Caco-2 (cell line): Measurements from ENCODE around the gene OTX2. TPM values are rescaled to one million over a fixed set of nuclear protein-coding genes. Genes with fewer than 3 reads are reported as not detected.
A peak's percentile ranks its signal among the peaks of the same experiment; 100 is the strongest.

Experiments
- BruUV-seq: library from RNA; stranded (reverse); fragments of 400-500 nt; replicated peaks from 2 replicates; lab custom pipeline; 2021; lab: Mats Ljungman, UMichigan
- CTCF ChIA-PET: fragments of 300-600 bp; sonication (Branson Sonifier 250); formaldehyde crosslinking; loops from one replicate; lab custom pipeline; 2022; ENCODE audit warnings: antibody characterized with exemption; lab: Charles Lee
- POLR2A ChIA-PET: fragments of 300-600 bp; sonication (Branson Sonifier 250); formaldehyde crosslinking; loops from one replicate; lab custom pipeline; 2022; ENCODE audit warnings: antibody characterized with exemption; lab: Charles Lee
- DNase-seq, 2 experiments: peaks; one replicate each; pipeline versions ENCODE4 v3.0.0 to v3.0.0-alpha.2; 2020 to 2022
- H3K27me3 ChIP-seq: replicated peaks from 2 replicates; pipeline ENCODE4 v1.6.0; 2011; ENCODE audit warnings: low read length; ENCODE audit not compliant: control insufficient read depth, insufficient read depth
- H3K36me3 ChIP-seq: 2 replicates; pipeline ENCODE4 v1.5.1; 2011; ENCODE audit warnings: low read length; ENCODE audit not compliant: control insufficient read depth, insufficient read depth
- H3K4me1 ChIP-seq: fragments of 250-450 bp; sonication (Bioruptor Pico); 2 replicates; pipeline ENCODE4 v1.5.1; 2020; ENCODE audit warnings: mild to moderate bottlenecking
- H3K4me3 ChIP-seq: 2 replicates; pipeline ENCODE4 v1.5.1; 2011; ENCODE audit warnings: low read depth, mild to moderate bottlenecking, control low read depth, low read length
- H3K9me3 ChIP-seq: fragments of 250-450 bp; sonication (Bioruptor Pico); 2 replicates; pipeline ENCODE4 v1.5.1; 2020; ENCODE audit warnings: mild to moderate bottlenecking, moderate library complexity
- H3K27ac Mint-ChIP-seq: one replicate; pipeline ENCODE4 v1.8.0; 2022; ENCODE audit warnings: mixed read lengths; ENCODE audit not compliant: unreplicated experiment
- H3K27me3 Mint-ChIP-seq: one replicate; pipeline ENCODE4 v1.8.0; 2022; ENCODE audit warnings: mixed read lengths; ENCODE audit not compliant: insufficient read depth, unreplicated experiment
- H3K36me3 Mint-ChIP-seq: one replicate; pipeline ENCODE4 v1.8.0; 2022; ENCODE audit warnings: mild to moderate bottlenecking, mixed read lengths; ENCODE audit not compliant: insufficient read depth, unreplicated experiment
- H3K4me1 Mint-ChIP-seq: one replicate; pipeline ENCODE4 v1.8.0; 2022; ENCODE audit warnings: low read depth, mixed read lengths; ENCODE audit not compliant: unreplicated experiment
- H3K4me3 Mint-ChIP-seq: one replicate; pipeline ENCODE4 v1.8.0; 2022; ENCODE audit warnings: mild to moderate bottlenecking, moderate library complexity, mixed read lengths; ENCODE audit not compliant: unreplicated experiment
- H3K9me3 Mint-ChIP-seq: one replicate; pipeline ENCODE4 v1.8.0; 2022; ENCODE audit warnings: mixed read lengths; ENCODE audit not compliant: unreplicated experiment
- CTCF ChIP-seq, 2 experiments: fragments of 200-600 bp in 1 of 2; IDR thresholded peaks; 1 replicate in 1 of 2; 2 replicates in 1 of 2; pipeline versions ENCODE4 v1.5.1 to v1.8.0; 2011 to 2022; ENCODE audit warnings: antibody characterized with exemption in 1 of 2, control low read depth in 1 of 2, inconsistent platforms in 1 of 2, low read depth in 1 of 2, low read length in 1 of 2, mild to moderate bottlenecking in 1 of 2, moderate library complexity in 1 of 2; ENCODE audit not compliant: insufficient read depth in 1 of 2, severe bottlenecking in 1 of 2, unreplicated experiment in 1 of 2
- intact Hi-C: fragments of 100-400 bp; cut with micrococcal nuclease; formaldehyde crosslinking; loops from one replicate; pipeline ENCODE4 v1.10.0; 2022; ENCODE audit not compliant: unreplicated experiment
- total RNA-seq: library from RNA; stranded (reverse); gene quantifications from 2 replicates; pipeline ENCODE4 v1.2.3, GENCODE V29; 2022

Gene OTX2
- total RNA-seq, 1 experiment from 2014 or later, result not detected

DNA sequence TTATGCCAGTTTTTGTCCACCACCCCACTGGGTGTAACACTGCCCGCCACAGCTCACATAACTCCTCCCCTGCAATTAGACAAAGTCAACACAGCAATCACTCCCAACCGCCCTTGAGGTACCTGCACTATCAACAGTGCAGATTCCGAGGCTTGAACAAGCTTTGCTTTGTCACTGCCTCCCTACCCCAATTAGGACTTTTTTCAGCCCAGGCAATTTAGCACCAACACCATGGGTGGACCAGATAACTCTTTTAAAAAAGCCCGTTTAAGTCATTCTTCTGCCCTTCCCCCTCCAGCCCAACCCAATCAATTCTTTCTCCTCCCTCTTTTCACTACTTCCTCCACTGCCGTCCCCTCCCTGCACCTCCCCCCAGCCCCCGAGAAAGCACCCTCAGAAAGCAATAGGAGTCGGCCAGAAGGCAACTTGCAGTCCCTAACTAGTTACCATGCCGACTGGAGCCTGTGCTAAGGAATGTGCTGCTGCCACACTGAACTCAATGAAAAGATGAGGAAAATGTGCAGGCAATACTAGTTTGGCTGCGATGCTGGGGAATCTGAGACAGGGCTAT, 45.7 kb upstream of the OTX2 start:
- no peak for TF ChIP-seq CTCF (IDR thresholded peaks at IDR 0.05; ENCODE audit: insufficient read depth in 1 of 2, low read depth in 1 of 2, low read length in 1 of 2, severe bottlenecking in 1 of 2, unreplicated experiment in 1 of 2)
- Mint-ChIP-seq H3K9me3 (no peaks in the 10 kb centered on the region), H3K4me3 (peak overlapping the region; percentile 67), H3K36me3 (no peaks in the 10 kb centered on the region), H3K4me1 (peaks cover 17% of the 10 kb centered on the region), H3K27me3 (peaks cover 7% of the 10 kb centered on the region), H3K27ac (no peak overlapping the region)
- peak; percentile 38 to 50 for DNase-seq
- Histone ChIP-seq H3K4me3 (peak overlapping the region; percentile 0; the same call in 1 of the 2 replicates), H3K9me3 (no peaks in the 10 kb centered on the region), H3K36me3 (no peaks in the 10 kb centered on the region), H3K4me1 (no peaks in the 10 kb centered on the region; the same call in 1 of the 2 replicates), H3K27me3 (no peaks in the 10 kb centered on the region; the same call in 1 of the 2 replicates)
- CTCF ChIA-PET, result no interaction called here
- POLR2A ChIA-PET, result no interaction called here
- no TSS peak for BruUV-seq
- intact Hi-C loops, result no loop called here

GRCh38 chr14:56854325-56854724, 44.0 kb upstream of the OTX2 start:
- intact Hi-C loops, result no loop called here
- Histone ChIP-seq H3K4me3 (no peak overlapping the region), H3K4me1 (no peaks in the 10 kb centered on the region; the same call in 1 of the 2 replicates), H3K9me3 (no peaks in the 10 kb centered on the region), H3K27me3 (no peaks in the 10 kb centered on the region; the same call in 1 of the 2 replicates), H3K36me3 (no peaks in the 10 kb centered on the region)
- TF ChIP-seq CTCF (IDR thresholded peaks at IDR 0.05; ENCODE audit: insufficient read depth in 1 of 2, low read depth in 1 of 2, low read length in 1 of 2, severe bottlenecking in 1 of 2, unreplicated experiment in 1 of 2), result no peak
- Mint-ChIP-seq H3K9me3 (no peaks in the 10 kb centered on the region), H3K27ac (no peak overlapping the region), H3K4me3 (no peak overlapping the region), H3K27me3 (peaks cover 14% of the 10 kb centered on the region), H3K4me1 (peaks cover 17% of the 10 kb centered on the region), H3K36me3 (no peaks in the 10 kb centered on the region)
- BruUV-seq, result no TSS peak
- ChIA-PET POLR2A (interaction anchor here (0.6 kb wide), 1 partner anchor 1286 kb away, joined by 6 read pairs; no protein-coding TSS in a partner anchor), CTCF (no interaction called here)
- DNase-seq, result no peak

- no TSS peak for BruUV-seq
- Mint-ChIP-seq H3K4me3 (no peak overlapping the region), H3K27me3 (peaks cover 8% of the 10 kb centered on the region), H3K36me3 (no peaks in the 10 kb centered on the region), H3K9me3 (no peaks in the 10 kb centered on the region), H3K4me1 (peaks cover 6% of the 10 kb centered on the region), H3K27ac (no peak overlapping the region)
- intact Hi-C loops, result no loop called here
- Histone ChIP-seq H3K4me3 (no peak overlapping the region), H3K4me1 (no peaks in the 10 kb centered on the region), H3K36me3 (no peaks in the 10 kb centered on the region), H3K27me3 (no peaks in the 10 kb centered on the region), H3K9me3 (no peaks in the 10 kb centered on the region)
- DNase-seq, result no peak
- ChIA-PET CTCF (no interaction called here), POLR2A (no interaction called here)
- no peak for TF ChIP-seq CTCF (IDR thresholded peaks at IDR 0.05; ENCODE audit: insufficient read depth in 1 of 2, low read depth in 1 of 2, low read length in 1 of 2, severe bottlenecking in 1 of 2, unreplicated experiment in 1 of 2)
Measured at GRCh38 chr14:56846970-56847930, 37.0 kb upstream of the OTX2 start.
